GM12875 (cell line): ENCODE results near the gene UBASH3B.

Experiments used
- H3K4me3 ChIP-seq: one replicate; pipeline ENCODE4 v1.5.1; 2011; ENCODE audit warnings: low read depth, low read length, control low read depth
- TF ChIP-seq, protein P1 (sequence below): IDR thresholded peaks from 2 replicates; pipeline ENCODE4 v1.5.1; 2011; ENCODE audit warnings: low read depth, mild to moderate bottlenecking, control low read depth, inconsistent platforms, low read length, moderate library complexity, borderline replicate concordance; ENCODE audit not compliant: insufficient read depth

The UBASH3B gene

DNA sequence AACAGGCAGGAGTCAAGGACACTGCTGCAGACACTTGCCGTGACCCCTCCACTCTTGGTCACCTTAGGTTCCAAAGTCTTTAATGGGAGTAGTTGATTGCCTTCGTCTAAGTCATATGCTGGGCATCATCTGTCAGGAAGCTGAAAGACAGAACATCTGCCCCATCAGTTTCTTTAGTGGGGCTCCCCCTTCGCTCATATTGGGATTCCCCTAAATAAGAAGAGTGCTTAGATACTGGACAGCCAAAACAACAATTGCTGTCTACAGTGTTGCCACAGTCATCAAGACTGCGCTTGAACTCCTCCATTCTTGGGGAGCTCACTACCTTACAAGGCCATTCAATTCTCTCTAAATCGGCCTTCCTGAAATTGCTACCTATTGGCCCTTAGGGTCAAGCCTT lies 58.5 kb downstream of the UBASH3B start:
- H3K4me3 ChIP-seq, result no peak overlapping the region
- TF ChIP-seq, protein P1, sequence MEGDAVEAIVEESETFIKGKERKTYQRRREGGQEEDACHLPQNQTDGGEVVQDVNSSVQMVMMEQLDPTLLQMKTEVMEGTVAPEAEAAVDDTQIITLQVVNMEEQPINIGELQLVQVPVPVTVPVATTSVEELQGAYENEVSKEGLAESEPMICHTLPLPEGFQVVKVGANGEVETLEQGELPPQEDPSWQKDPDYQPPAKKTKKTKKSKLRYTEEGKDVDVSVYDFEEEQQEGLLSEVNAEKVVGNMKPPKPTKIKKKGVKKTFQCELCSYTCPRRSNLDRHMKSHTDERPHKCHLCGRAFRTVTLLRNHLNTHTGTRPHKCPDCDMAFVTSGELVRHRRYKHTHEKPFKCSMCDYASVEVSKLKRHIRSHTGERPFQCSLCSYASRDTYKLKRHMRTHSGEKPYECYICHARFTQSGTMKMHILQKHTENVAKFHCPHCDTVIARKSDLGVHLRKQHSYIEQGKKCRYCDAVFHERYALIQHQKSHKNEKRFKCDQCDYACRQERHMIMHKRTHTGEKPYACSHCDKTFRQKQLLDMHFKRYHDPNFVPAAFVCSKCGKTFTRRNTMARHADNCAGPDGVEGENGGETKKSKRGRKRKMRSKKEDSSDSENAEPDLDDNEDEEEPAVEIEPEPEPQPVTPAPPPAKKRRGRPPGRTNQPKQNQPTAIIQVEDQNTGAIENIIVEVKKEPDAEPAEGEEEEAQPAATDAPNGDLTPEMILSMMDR, result no peak

DNA sequence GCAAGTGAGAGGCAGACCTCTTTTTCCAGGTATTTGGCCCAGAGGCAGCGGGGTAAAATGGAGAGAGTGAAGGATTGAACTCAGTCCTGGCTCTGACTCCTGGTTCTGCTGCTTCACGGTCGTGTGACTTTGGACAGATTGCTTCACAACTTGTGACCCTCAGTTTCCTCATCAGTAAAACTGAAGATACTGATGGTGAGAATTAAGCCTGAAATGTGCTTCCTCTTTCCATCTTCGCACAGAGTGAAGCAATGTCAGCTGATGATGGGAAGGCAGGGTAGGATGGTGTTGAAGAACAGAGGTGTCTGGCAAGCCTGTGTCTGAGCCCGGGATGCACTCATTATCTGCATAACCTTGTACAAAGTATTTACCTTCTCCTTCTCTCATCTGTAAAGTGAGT lies 59.0 kb downstream of the UBASH3B start:
- TF ChIP-seq, protein P1, result no peak

DNA sequence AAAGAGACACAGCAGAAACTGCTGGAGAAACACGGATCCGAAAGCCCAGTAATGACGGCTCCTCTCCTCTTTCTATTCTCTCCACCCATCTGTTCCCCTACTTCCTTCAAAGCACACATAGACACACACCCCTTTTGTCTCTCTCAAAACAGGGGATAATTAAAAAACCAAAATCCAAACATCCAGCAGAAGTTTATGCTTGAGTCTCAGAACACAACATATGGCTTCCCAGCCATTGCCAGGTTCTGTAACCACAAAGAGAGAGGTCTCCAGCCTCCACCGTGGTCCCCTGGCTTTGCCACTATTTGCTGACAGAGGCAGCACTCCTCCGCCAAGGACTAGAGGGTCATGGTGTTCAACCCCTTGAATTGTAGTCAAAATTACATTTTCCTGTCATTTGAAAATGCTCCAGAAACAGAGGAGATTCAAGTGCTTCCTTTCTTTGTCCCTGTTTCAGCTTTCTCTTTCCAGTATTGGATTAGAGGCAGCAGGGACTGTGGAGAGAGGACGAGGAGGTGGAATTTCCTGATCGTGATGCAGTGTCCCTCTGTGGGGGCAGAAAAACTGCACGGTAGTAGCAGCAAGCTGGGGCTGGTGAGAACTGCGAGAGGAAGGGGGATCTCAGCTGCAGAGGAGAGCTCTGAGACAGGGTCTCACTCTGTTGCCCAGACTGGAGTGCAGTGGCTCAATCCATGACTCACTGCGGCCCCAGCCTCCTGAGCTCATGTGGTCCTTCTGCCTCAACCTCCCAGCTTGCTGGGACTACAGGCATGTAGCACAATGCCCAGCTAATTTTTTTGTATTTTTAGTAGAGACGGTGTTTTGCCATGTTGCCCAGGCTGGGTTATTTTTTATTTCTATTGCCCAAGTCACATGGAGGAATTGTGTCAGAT lies 60.3 kb downstream of the UBASH3B start:
- no peak overlapping the region for H3K4me3 ChIP-seq
- TF ChIP-seq, protein P1, result no peak

More for the DNA sequence above, 59.0 kb downstream of the UBASH3B start:
- no peak overlapping the region for H3K4me3 ChIP-seq

DNA sequence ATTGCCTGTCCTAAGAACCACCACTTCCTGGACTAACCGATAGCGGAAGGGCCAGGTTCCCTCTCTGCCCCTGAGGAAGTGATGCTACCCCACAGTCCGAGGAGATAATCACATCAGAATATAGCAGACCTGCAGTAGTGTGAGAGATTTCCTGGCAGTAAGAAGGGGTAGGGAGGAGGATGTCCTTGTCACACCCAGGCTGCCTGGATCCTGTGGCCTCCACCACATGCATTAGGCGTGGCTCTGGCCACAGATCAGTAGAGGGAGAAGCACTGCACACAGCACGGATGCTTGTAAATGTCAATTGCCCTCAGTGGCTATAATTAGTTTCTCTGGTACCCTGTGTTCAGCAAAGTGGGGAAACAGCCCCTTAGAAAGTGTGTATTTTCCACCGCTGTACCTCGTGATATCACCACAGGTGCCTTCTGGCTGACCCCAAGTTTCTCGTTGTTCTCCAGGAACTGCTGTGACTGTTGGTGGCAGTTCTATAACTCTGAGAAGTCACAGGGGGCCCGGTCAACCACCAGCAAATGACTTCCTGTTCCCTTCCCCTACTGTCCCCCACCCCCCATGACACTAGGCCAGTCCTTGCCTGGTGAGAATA lies 61.8 kb downstream of the UBASH3B start:
- TF ChIP-seq, protein P1, result no peak
- H3K4me3 ChIP-seq, result no peak overlapping the region

DNA sequence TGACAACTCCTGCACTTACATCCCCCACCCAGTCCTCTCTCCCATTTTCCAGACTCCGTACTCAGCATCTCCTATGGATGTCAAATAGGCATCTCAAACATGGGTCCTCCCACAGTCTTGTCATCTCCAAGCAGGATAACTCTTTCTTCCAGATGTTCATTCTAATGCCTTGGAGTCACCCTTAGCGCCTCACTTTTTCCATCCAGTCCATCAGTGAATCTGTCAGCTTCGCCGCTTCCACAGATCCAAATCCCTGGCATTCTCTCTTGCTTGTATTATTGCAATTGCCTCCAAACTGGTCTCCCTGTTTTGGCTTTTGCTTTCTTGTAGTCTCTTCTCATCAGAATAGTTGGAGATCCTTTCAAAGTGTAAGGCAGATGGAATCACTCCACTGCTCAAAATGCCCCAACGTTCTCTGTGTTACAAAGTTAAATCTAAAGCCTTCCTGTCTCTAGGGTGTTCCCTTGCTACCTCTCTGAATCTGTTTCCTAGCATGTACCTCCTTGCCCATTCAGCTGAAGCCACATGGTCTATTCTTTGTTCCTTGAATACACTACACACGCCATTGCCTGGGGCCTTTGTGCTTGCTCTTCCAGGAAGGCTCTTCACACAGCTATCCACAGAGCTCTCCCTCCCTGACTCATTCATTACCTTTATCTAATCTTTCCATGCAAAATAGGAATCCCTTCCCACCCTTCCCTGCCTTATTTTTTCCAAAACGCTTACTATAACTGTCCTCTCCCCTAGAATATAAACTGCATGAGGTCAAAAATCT lies 64.8 kb downstream of the UBASH3B start:
- no peak overlapping the region for H3K4me3 ChIP-seq
- TF ChIP-seq, protein P1, result no peak

DNA sequence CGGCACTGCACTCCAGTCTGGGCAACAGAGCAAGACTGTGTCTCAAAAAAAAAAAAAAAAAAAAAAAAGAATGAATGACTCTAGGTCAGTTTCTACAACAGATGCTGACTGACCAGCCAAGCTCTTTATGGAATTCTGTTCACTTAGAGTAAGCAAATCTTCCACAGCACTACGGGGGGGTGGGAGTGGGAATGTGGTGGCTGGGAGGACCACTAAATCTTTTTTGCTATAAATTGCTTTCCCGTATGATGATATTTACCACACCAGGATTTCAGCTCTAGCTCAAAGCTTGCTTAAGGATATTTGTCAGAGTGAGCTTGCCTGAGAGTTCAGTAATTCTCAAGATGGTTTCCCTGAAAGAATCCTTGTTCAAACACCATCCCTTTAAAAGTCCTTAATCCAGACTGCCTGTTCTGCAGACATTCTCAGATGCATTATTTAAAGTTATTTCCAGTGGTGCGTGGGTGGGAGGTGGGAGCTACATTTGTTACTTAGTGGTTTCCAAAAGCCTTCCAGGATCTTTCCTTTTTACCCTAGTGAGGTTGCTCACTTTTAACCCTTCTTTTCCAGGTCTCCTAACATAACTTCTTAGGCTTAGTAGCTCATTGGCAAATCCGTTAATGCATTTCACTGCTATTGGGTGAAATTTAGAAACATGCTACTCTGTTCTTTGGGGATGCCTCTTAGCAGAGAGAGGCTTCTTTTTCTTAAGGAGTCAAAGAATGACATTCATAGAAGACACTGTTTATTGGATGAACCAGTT lies 65.9 kb downstream of the UBASH3B start:
- no peak overlapping the region for H3K4me3 ChIP-seq
- TF ChIP-seq, protein P1, result no peak
